ENCODE measurements around the gene ALAS1.

The ALAS1 gene

GRCh38 chr3:52249683-52250082, 51.7 kb downstream of the ALAS1 start:
- H3K27me3 ChIP-seq (ENCODE audit: insufficient read depth, insufficient read length): peaks cover 19% of the 10 kb centered on the region
- H3K9me3 ChIP-seq (ENCODE audit: insufficient read depth, low read length): no peaks in the 10 kb centered on the region
- H3K36me3 ChIP-seq (ENCODE audit: insufficient read depth, insufficient read length, low read length): peaks cover 62% of the 10 kb centered on the region
- peaks cover 18% of the 10 kb centered on the region for H3K4me1 ChIP-seq (ENCODE audit: insufficient read depth, insufficient read length)
- no peak overlapping the region for H3K4me3 ChIP-seq (ENCODE audit: insufficient read length, low read depth)
- H3K9ac ChIP-seq (ENCODE audit: insufficient read length, low read depth): no peak overlapping the region
- DNase-seq (ENCODE audit: low read depth, low spot score): no peak
- TF ChIP-seq ZNF274 (IDR thresholded peaks at IDR 0.05; ENCODE audit: low read depth, low read length): no peak
- TF ChIP-seq SUZ12 (IDR thresholded peaks at IDR 0.05; ENCODE audit: extremely low read depth, insufficient read depth, insufficient read length): no peak
- no peak for TF ChIP-seq YY1 (IDR thresholded peaks at IDR 0.05; ENCODE audit: insufficient read depth, insufficient read length)

- no peak overlapping the region for H3K9ac ChIP-seq (ENCODE audit: insufficient read length, low read depth)
- no peaks in the 10 kb centered on the region for H3K9me3 ChIP-seq (ENCODE audit: insufficient read depth, low read length)
- H3K36me3 ChIP-seq (ENCODE audit: insufficient read depth, insufficient read length, low read length): peaks cover 65% of the 10 kb centered on the region
- peaks cover 17% of the 10 kb centered on the region for H3K27me3 ChIP-seq (ENCODE audit: insufficient read depth, insufficient read length)
- TF ChIP-seq SUZ12 (IDR thresholded peaks at IDR 0.05; ENCODE audit: extremely low read depth, insufficient read depth, insufficient read length) (no peak), YY1 (IDR thresholded peaks at IDR 0.05; ENCODE audit: insufficient read depth, insufficient read length) (no peak), ZNF274 (IDR thresholded peaks at IDR 0.05; ENCODE audit: low read depth, low read length) (no peak)
- no peak overlapping the region for H3K4me3 ChIP-seq (ENCODE audit: insufficient read length, low read depth)
- peaks cover 14% of the 10 kb centered on the region for H3K4me1 ChIP-seq (ENCODE audit: insufficient read depth, insufficient read length)
- no peak for DNase-seq (ENCODE audit: low read depth, low spot score)
Measured at GRCh38 chr3:52250122-52250521, 52.2 kb downstream of the ALAS1 start.

DNA sequence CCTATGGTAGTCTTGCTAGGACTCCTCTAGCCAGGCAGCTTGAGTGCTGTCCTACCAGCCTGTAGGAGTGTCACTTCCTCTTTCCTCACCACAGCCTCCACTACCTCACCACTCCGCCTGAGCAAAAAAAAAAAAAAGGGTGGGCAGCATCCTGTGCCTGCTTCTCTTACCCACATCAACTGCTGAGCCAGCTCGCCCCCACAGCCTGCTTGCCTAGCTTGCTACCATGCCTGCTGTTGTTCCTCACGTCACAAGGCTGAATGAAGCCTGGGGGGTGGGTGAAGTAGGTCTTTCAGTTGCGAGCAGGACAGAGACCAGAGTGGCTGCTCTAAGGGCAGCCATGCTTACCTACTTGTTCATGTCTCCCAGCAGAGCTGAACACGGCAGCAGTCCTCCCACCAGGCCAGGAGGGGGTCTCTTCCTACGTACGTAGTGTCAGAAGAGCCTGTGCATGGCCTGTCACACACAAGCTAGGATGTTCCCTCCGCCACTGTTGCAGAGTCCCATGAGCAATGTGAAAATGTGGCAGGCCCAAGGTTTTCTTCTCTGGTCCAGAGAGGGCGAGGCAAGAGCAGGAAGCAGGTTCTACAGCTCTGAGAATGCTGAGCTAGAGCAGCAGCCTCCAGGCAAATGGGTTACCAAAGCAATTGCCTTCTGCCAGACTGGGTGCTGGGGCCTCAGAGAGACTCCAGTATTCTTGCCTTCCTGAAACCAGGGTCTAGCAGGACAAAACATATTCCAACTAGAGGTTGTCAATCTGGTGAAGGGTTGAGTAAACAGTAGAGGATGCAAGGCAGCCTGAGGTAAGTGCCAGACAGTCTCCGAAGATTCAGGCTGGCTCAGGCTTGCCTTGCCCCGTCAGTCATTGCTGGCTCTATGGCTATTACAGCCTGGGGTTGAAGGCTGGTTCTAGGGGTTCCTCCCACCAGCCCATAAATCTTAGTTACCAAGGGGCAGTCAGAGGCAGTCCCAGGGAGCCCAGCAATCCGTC, 55.6 kb downstream of the ALAS1 start:
- Histone ChIP-seq H3K36me3 (ENCODE audit: insufficient read depth, insufficient read length, low read length) (peaks cover 95% of the 10 kb centered on the region), H3K9ac (ENCODE audit: insufficient read length, low read depth) (no peak overlapping the region), H3K27me3 (ENCODE audit: insufficient read depth, insufficient read length) (no peaks in the 10 kb centered on the region), H3K9me3 (ENCODE audit: insufficient read depth, low read length) (no peaks in the 10 kb centered on the region), H3K4me1 (ENCODE audit: insufficient read depth, insufficient read length) (no peaks in the 10 kb centered on the region), H3K4me3 (ENCODE audit: insufficient read length, low read depth) (no peak overlapping the region)
- no peak for DNase-seq (ENCODE audit: low read depth, low spot score)
- no peak for TF ChIP-seq ZNF274 (IDR thresholded peaks at IDR 0.05; ENCODE audit: low read depth, low read length)
- TF ChIP-seq SUZ12 (IDR thresholded peaks at IDR 0.05; ENCODE audit: extremely low read depth, insufficient read depth, insufficient read length): no peak
- no peak for TF ChIP-seq YY1 (IDR thresholded peaks at IDR 0.05; ENCODE audit: insufficient read depth, insufficient read length)

DNA sequence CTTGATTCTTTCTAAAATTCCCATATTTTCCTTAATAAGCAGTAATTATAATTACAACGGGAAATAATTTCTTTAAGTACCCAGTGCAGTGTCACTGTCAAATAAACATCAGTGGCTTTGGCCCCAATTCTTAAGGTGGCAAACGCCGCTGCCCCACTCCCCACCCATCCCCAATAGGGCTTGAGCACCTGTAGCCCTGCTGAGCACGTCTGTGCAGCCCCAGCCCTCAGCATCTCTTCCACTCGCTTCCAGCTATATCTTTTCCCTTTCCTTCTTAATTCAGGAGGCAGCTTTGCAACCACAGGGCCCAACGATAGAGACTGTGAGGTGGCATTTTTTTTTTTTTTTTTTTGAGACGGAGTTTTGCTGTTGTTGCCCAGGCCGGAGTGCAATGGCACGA, 56.6 kb downstream of the ALAS1 start:
- no peak for TF ChIP-seq SUZ12 (IDR thresholded peaks at IDR 0.05; ENCODE audit: extremely low read depth, insufficient read depth, insufficient read length)
- TF ChIP-seq YY1 (IDR thresholded peaks at IDR 0.05; ENCODE audit: insufficient read depth, insufficient read length): no peak
- no peak for TF ChIP-seq ZNF274 (IDR thresholded peaks at IDR 0.05; ENCODE audit: low read depth, low read length)
- H3K4me3 ChIP-seq (ENCODE audit: insufficient read length, low read depth): no peak overlapping the region
- no peaks in the 10 kb centered on the region for H3K9me3 ChIP-seq (ENCODE audit: insufficient read depth, low read length)
- no peaks in the 10 kb centered on the region for H3K27me3 ChIP-seq (ENCODE audit: insufficient read depth, insufficient read length)
- H3K36me3 ChIP-seq (ENCODE audit: insufficient read depth, insufficient read length, low read length): peaks cover 95% of the 10 kb centered on the region
- H3K9ac ChIP-seq (ENCODE audit: insufficient read length, low read depth): no peak overlapping the region
- H3K4me1 ChIP-seq (ENCODE audit: insufficient read depth, insufficient read length): no peaks in the 10 kb centered on the region
- no peak for DNase-seq (ENCODE audit: low read depth, low spot score)

DNA sequence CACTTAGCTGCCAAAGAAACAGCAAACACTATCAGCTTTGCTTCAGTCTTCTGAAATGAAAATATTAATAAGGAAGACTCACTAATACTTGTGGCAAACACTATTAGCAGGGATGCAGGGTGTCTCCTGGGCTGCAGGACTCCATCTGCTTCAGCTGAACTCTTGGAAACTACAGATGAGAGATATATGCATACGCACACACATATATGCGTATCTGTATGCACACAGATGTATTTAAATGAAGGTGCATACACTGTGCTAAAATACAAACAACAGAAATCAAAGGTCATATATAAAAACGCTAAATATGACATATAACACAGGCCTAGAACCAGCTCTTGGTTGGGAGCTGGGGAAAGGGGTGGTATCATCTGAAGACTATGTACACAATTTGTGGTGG, 58.2 kb downstream of the ALAS1 start:
- Histone ChIP-seq H3K36me3 (ENCODE audit: insufficient read depth, insufficient read length, low read length) (peaks cover 94% of the 10 kb centered on the region), H3K9ac (ENCODE audit: insufficient read length, low read depth) (no peak overlapping the region), H3K9me3 (ENCODE audit: insufficient read depth, low read length) (no peaks in the 10 kb centered on the region), H3K4me1 (ENCODE audit: insufficient read depth, insufficient read length) (no peaks in the 10 kb centered on the region), H3K27me3 (ENCODE audit: insufficient read depth, insufficient read length) (no peaks in the 10 kb centered on the region), H3K4me3 (ENCODE audit: insufficient read length, low read depth) (no peak overlapping the region)
- DNase-seq (ENCODE audit: low read depth, low spot score): no peak
- no peak for TF ChIP-seq SUZ12 (IDR thresholded peaks at IDR 0.05; ENCODE audit: extremely low read depth, insufficient read depth, insufficient read length)
- TF ChIP-seq YY1 (IDR thresholded peaks at IDR 0.05; ENCODE audit: insufficient read depth, insufficient read length): no peak
- TF ChIP-seq ZNF274 (IDR thresholded peaks at IDR 0.05; ENCODE audit: low read depth, low read length): no peak

DNA sequence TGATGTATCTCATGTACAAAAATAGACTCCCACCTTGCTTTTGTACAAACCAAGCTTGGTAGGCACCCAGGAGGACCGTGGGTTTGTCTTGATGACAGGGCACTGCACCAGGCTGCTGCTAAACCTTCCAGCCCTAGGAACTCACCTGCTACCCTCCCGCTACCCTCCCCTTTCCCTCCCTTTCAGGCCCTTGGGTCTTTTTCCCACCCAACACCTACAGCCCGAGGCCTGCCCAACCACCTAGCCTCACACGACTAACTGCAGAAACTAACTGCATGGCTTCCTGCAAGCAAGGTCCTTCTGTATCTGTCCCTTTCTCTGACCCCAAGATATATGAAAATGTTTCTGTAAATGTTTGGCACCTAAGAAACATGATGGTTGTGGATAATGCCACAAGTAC, 58.7 kb downstream of the ALAS1 start:
- no peaks in the 10 kb centered on the region for H3K4me1 ChIP-seq (ENCODE audit: insufficient read depth, insufficient read length)
- peaks cover 95% of the 10 kb centered on the region for H3K36me3 ChIP-seq (ENCODE audit: insufficient read depth, insufficient read length, low read length)
- TF ChIP-seq SUZ12 (IDR thresholded peaks at IDR 0.05; ENCODE audit: extremely low read depth, insufficient read depth, insufficient read length) (no peak), YY1 (IDR thresholded peaks at IDR 0.05; ENCODE audit: insufficient read depth, insufficient read length) (no peak), ZNF274 (IDR thresholded peaks at IDR 0.05; ENCODE audit: low read depth, low read length) (no peak)
- H3K27me3 ChIP-seq (ENCODE audit: insufficient read depth, insufficient read length): no peaks in the 10 kb centered on the region
- H3K9me3 ChIP-seq (ENCODE audit: insufficient read depth, low read length): no peaks in the 10 kb centered on the region
- no peak for DNase-seq (ENCODE audit: low read depth, low spot score)
- no peak overlapping the region for H3K9ac ChIP-seq (ENCODE audit: insufficient read length, low read depth)
- no peak overlapping the region for H3K4me3 ChIP-seq (ENCODE audit: insufficient read length, low read depth)

- H3K36me3 ChIP-seq (ENCODE audit: insufficient read depth, insufficient read length, low read length): peaks cover 96% of the 10 kb centered on the region
Measured at GRCh38 chr3:52257911-52258310, 60.0 kb downstream of the ALAS1 start.

More at GRCh38 chr3:52257911-52258310, 60.0 kb downstream of the ALAS1 start:
- Histone ChIP-seq H3K27me3 (ENCODE audit: insufficient read depth, insufficient read length) (no peaks in the 10 kb centered on the region), H3K4me3 (ENCODE audit: insufficient read length, low read depth) (no peak overlapping the region), H3K9me3 (ENCODE audit: insufficient read depth, low read length) (no peaks in the 10 kb centered on the region), H3K9ac (ENCODE audit: insufficient read length, low read depth) (no peak overlapping the region), H3K4me1 (ENCODE audit: insufficient read depth, insufficient read length) (no peaks in the 10 kb centered on the region)
- TF ChIP-seq ZNF274 (IDR thresholded peaks at IDR 0.05; ENCODE audit: low read depth, low read length) (no peak), SUZ12 (IDR thresholded peaks at IDR 0.05; ENCODE audit: extremely low read depth, insufficient read depth, insufficient read length) (no peak), YY1 (IDR thresholded peaks at IDR 0.05; ENCODE audit: insufficient read depth, insufficient read length) (no peak)
- DNase-seq (ENCODE audit: low read depth, low spot score): no peak

Data from NT2/D1 (cell line).